Measurements from ENCODE around the gene FBXO11.
A peak's percentile ranks its signal among the peaks of the same experiment; 100 is the strongest.

The FBXO11 gene

DNA sequence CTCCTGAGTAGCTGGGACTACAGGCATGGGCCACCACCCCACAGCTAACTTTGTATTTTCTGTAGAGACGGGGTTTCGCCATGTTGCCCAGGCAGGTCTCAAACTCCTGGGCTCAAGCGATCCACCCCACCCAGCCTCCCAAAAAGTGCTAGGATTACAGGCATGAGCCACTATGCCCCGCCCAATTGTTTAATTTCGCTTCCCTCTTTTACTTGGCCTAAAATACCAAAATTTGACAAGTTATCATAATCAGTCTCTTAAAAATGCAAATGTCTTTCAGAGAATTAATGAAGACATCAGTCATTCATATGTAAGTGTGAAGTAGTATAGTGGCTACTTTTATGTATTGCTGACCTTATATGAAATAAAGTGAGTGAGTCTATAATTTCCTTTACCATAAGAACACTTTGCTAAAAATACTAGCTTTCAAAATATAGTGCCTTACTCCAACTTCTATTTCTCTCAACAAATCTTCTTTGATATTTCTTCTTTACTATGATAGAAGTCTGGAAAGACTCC lies 9.8 kb downstream of the FBXO11 start:
- H3K4me3 ChIP-seq (replicated peaks; ENCODE audit: low read depth, low read length): no peak overlapping the region
- DNase-seq (ENCODE audit: low read depth): no peak
- TF ChIP-seq, protein P1, sequence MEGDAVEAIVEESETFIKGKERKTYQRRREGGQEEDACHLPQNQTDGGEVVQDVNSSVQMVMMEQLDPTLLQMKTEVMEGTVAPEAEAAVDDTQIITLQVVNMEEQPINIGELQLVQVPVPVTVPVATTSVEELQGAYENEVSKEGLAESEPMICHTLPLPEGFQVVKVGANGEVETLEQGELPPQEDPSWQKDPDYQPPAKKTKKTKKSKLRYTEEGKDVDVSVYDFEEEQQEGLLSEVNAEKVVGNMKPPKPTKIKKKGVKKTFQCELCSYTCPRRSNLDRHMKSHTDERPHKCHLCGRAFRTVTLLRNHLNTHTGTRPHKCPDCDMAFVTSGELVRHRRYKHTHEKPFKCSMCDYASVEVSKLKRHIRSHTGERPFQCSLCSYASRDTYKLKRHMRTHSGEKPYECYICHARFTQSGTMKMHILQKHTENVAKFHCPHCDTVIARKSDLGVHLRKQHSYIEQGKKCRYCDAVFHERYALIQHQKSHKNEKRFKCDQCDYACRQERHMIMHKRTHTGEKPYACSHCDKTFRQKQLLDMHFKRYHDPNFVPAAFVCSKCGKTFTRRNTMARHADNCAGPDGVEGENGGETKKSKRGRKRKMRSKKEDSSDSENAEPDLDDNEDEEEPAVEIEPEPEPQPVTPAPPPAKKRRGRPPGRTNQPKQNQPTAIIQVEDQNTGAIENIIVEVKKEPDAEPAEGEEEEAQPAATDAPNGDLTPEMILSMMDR (IDR thresholded peaks at IDR 0.05; ENCODE audit: low read length, missing control alignments): no peak

DNA sequence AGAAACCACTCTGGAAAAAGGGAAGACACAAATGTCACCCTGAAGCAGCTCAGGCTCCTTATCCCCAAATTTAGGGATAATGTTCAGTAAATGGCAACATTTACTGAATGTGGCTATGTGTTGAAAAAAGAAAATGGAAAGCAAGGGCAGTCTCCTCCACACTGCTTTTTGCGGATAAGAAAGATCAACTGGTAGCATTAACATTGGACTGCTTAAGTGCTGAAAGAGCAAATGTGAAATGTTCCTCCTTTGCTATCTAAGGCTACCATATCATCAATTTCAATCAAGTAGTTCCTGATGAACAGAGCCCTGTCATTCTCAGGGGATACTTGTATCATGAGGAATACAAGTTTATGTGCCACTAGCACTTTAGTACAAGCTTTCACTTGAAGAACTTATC lies 12.5 kb downstream of the FBXO11 start:
- DNase-seq (ENCODE audit: low read depth): no peak
- H3K4me3 ChIP-seq (replicated peaks; ENCODE audit: low read depth, low read length): no peak overlapping the region
- TF ChIP-seq, protein P1 (IDR thresholded peaks at IDR 0.05; ENCODE audit: low read length, missing control alignments): no peak

DNA sequence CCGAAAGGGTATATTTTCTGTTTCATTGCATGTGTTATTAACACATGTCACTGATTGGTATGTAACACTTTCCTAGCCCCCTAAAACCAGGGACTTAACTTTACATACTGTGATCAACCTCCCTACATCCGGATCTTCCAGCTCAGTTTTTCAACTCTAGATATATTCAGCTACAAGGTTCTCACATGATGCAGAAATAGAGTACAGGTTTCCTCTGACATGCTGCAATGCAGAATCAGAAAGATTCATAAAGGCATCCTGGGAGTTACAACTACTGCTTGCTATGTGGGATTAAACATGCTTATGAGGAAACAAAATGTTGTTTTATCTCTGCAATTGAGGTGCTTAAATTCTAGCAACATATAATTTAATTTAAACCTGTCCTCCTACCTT lies 14.0 kb downstream of the FBXO11 start:
- no peak for DNase-seq (ENCODE audit: low read depth)
- TF ChIP-seq, protein P1 (IDR thresholded peaks at IDR 0.05; ENCODE audit: low read length, missing control alignments): no peak
- H3K4me3 ChIP-seq (replicated peaks; ENCODE audit: low read depth, low read length): no peak overlapping the region

DNA sequence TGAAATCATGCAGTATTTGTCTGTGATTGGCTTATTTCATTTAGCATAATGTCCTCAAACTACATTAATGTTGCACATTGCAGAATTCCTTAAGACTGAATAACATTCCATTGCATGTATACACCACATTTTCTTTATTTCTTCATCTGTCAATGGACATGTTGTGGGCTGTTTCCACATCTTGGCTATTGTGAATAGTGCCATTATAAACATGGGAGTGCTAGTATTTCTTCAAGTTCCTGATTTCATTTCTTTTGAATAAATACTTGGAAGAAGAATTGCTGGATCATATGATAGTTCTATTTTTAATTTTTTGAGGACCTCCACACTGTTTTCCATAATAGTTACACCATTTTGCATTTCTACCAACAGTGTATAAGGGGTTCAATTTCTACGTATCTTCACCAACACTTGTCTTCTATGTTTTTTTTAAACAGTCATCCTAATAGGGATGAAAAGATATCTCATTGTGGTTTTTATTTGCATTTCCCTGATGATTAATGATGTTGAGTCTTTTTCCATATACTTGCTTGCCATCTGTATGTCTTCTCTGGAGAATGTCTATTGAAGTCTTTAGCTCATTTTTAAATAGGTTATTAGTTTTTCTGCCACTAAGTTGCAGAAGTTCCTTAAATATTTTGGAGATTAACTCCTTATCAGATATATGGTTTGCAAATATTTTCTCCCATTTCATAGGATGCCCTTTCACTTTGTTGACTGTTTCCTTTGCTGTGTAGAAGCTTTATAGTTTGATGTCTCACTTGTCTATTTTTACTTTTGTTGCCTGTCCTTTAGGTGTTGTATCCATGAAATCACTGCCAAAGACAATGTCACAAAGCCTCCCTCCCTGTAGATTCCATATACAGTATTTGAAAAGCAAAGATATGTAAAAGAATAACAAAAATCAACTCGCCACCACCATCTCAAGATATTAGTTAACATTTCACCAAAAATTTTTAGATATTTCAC lies 14.6 kb downstream of the FBXO11 start:
- peak; percentile 74 for DNase-seq (ENCODE audit: low read depth)
- no peak overlapping the region for H3K4me3 ChIP-seq (replicated peaks; ENCODE audit: low read depth, low read length)
- TF ChIP-seq, protein P1 (IDR thresholded peaks at IDR 0.05; ENCODE audit: low read length, missing control alignments): no peak

DNA sequence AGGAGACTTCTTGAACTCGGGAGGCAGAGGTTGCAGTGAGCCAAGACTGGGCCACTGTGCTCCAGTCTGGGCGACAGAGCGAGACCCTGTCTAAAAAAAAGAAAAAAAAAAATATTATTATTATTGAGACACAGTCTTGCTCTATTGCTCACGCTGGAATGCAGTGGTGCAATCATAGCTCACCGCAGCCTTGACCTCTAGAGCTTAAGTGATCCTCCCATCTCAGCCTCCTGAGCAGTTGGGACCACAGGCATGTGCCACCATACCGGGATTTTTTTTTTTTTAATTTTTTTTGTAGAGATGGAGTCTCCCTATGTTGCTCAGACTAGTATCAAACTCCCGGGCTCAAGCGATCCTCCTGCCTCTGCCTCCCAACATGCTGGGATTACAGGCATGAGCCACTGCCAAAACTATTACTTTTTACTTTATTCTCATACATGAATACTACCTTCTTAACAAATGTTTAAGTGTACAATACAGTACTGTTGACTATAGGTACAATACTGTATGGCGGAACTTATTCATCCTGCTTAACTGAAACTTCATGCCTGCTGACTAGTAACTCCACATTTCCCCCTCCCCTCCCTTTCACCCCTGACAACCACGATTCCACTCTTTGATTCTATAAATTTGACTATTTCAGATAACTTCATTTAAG lies 15.5 kb downstream of the FBXO11 start:
- TF ChIP-seq, protein P1 (IDR thresholded peaks at IDR 0.05; ENCODE audit: low read length, missing control alignments): no peak
- no peak overlapping the region for H3K4me3 ChIP-seq (replicated peaks; ENCODE audit: low read depth, low read length)
- peak; percentile 31 for DNase-seq (ENCODE audit: low read depth)

DNA sequence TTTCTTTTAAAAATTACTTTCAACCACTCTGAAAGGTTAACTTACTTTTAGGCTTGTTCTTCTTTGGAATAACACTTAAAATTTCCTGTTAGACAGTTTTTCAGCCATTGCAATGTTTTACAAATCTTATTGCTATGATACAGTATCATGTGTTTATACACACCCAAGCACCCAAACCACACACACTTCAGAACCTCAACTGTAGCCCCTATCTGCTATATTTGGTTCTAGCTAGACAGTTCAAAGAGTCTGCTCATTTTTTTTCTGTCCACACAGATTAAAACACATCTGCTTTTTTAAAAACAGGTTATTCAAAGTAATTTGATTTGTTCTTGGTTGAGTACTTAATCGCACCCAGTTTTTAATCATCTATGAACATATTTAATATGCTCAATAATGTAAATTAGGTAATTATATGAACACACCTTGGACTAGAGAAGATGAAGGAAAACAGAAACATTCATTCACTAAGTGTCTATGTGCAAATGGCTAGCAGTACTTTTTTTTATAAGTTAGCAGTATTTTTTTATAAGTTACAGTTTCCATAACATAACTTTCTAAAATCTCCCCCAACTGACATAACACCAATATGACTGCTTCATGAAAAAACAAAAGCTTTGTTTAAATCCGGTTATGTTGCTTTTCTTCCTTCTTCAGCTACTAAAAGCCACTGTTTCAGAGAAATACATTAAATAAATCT lies 17.6 kb downstream of the FBXO11 start:
- TF ChIP-seq, protein P1 (IDR thresholded peaks at IDR 0.05; ENCODE audit: low read length, missing control alignments): no peak
- no peak overlapping the region for H3K4me3 ChIP-seq (replicated peaks; ENCODE audit: low read depth, low read length)
- no peak for DNase-seq (ENCODE audit: low read depth)

Measured in fibroblast of pulmonary artery (primary cell).